Keratinocyte (primary cell): Measurements from ENCODE around the gene SLC19A1. TPM values are rescaled to one million over a fixed set of nuclear protein-coding genes. Genes with fewer than 3 reads are reported as not detected.
A peak's percentile ranks its signal among the peaks of the same experiment; 100 is the strongest.

Source experiments
- DNase-seq: peaks from one replicate; pipeline ENCODE4 v3.0.0-alpha.2; 2011; ENCODE audit warnings: low read depth, missing footprints, low spot score
- FAIRE-seq: peaks from 2 replicates; lab custom pipeline; 2011; peaks lifted over from hg19 to GRCh38; lab: Jason Lieb, UNC
- H2AFZ ChIP-seq: 2 replicates; pipeline ENCODE4 v1.6.0; 2012; ENCODE audit warnings: low read length, control low read depth, inconsistent platforms; ENCODE audit not compliant: control insufficient read depth
- H3K27ac ChIP-seq: 2 replicates; pipeline ENCODE4 v1.5.1; 2011; ENCODE audit warnings: low read length; ENCODE audit not compliant: control insufficient read depth, insufficient read depth
- H3K27me3 ChIP-seq: 3 replicates; pipeline ENCODE4 v1.6.0; 2011; ENCODE audit warnings: low read length; ENCODE audit not compliant: control insufficient read depth, insufficient read depth; ENCODE audit errors: extremely low read depth
- H3K36me3 ChIP-seq, 2 experiments: 2 replicates in 1 of 2; 3 replicates in 1 of 2; pipeline ENCODE4 v1.5.1; 2011; ENCODE audit warnings: low read length in 2 of 2, mild to moderate bottlenecking in 1 of 2; ENCODE audit not compliant: control insufficient read depth in 2 of 2, insufficient read depth in 2 of 2; ENCODE audit errors: extremely low read depth in 1 of 2
- H3K4me1 ChIP-seq: 3 replicates; pipeline ENCODE4 v1.5.1; 2011; ENCODE audit warnings: low read length; ENCODE audit not compliant: control insufficient read depth, insufficient read depth; ENCODE audit errors: extremely low read depth
- H3K4me2 ChIP-seq: 3 replicates; pipeline ENCODE4 v1.6.0; 2011; ENCODE audit warnings: low read depth, low read length; ENCODE audit not compliant: control insufficient read depth, insufficient read depth; ENCODE audit errors: extremely low read depth
- H3K4me3 ChIP-seq, 3 experiments: fragments of 200-600 bp in 1 of 3; sonication (generic) in 1 of 3; 2 replicates in 2 of 3; 3 replicates in 1 of 3; pipeline ENCODE4 v1.5.1; 2011 to 2016; ENCODE audit warnings: low read length in 3 of 3, mild to moderate bottlenecking in 3 of 3, control low read depth in 2 of 3, inconsistent platforms in 1 of 3, low read depth in 1 of 3, mixed read lengths in 1 of 3, mixed run types in 1 of 3, moderate library complexity in 1 of 3; ENCODE audit not compliant: control insufficient read depth in 2 of 3, insufficient read depth in 2 of 3; ENCODE audit errors: extremely low read depth in 1 of 3
- H3K79me2 ChIP-seq: 2 replicates; pipeline ENCODE4 v1.6.0; 2012; ENCODE audit warnings: low read length; ENCODE audit not compliant: control insufficient read depth, insufficient read depth
- H3K9ac ChIP-seq: 3 replicates; pipeline ENCODE4 v1.6.0; 2011; ENCODE audit warnings: low read length; ENCODE audit not compliant: control insufficient read depth, insufficient read depth; ENCODE audit errors: extremely low read depth
- H3K9me1 ChIP-seq: 3 replicates; pipeline ENCODE4 v1.6.0; 2011; ENCODE audit warnings: low read length; ENCODE audit not compliant: control insufficient read depth, insufficient read depth; ENCODE audit errors: extremely low read depth
- H3K9me3 ChIP-seq: 2 replicates; pipeline ENCODE4 v1.5.1; 2012; ENCODE audit warnings: low read depth, low read length; ENCODE audit not compliant: control insufficient read depth
- H4K20me1 ChIP-seq: 3 replicates; pipeline ENCODE4 v1.6.0; 2011; ENCODE audit warnings: low read length; ENCODE audit not compliant: control insufficient read depth, insufficient read depth; ENCODE audit errors: extremely low read depth
- CTCF ChIP-seq, 3 experiments: IDR thresholded peaks in 1 of 3; conservative IDR thresholded peaks in 1 of 3; optimal IDR thresholded peaks in 1 of 3; 2 replicates in 2 of 3; 3 replicates in 1 of 3; pipeline versions ENCODE3 to v1.5.1; 2011; ENCODE audit warnings: low read length in 3 of 3, mild to moderate bottlenecking in 3 of 3, moderate library complexity in 2 of 3, control low read depth in 1 of 3, inconsistent platforms in 1 of 3; ENCODE audit not compliant: insufficient read depth in 2 of 3; ENCODE audit errors: extremely low read depth in 1 of 3
- EZH2 ChIP-seq: IDR thresholded peaks from one replicate; pipeline ENCODE4 v1.6.1; 2012; ENCODE audit warnings: inconsistent platforms, mild to moderate bottlenecking, low read length, moderate library complexity
- dilution Hi-C: fragments of 300-500 bp; cut with MboI; formaldehyde crosslinking; loops from one replicate; pipeline ENCODE4 v1.7.0; 2020; ENCODE audit warnings: low sequenced_read_pairs; ENCODE audit not compliant: extremely low pct_ligation_motif_present
- polyA plus RNA-seq, 5 experiments: library from polyadenylated mRNA; depleted of rRNA in 3 of 5; stranded (reverse) in 3 of 5; stranded (forward) in 1 of 5; unstranded in 1 of 5; fragments of >200 nt; gene quantifications; 1 replicate in 1 of 5; 2 replicates in 3 of 5; 3 replicates in 1 of 5; pipeline versions ENCODE4 v1.2.1 to v1.2.3, GENCODE V29; 2011 to 2012; ENCODE audit warnings: missing spikeins in 2 of 5, low read depth in 1 of 5, low replicate concordance in 1 of 5

The SLC19A1 gene
- polyA plus RNA-seq, 1 donor (not counting 4 experiments of a cell fraction or from before 2014, with no cell fraction given), result 3.8 TPM

GRCh38 chr21:45475004-45475685 lies 67.1 kb downstream of the SLC19A1 start:
- H3K9me1 ChIP-seq, result no peaks in the 10 kb centered on the region
- no peak overlapping the region for H3K9ac ChIP-seq
- no peaks in the 10 kb centered on the region for H3K9me3 ChIP-seq
- no peaks in the 10 kb centered on the region for H4K20me1 ChIP-seq
- FAIRE-seq (no peak), DNase-seq (no peak)
- no peaks in the 10 kb centered on the region for H3K79me2 ChIP-seq
- TF ChIP-seq EZH2 (no peak), CTCF (optimal IDR thresholded peaks at IDR 0.05 in 1 of 3, IDR thresholded peaks at IDR 0.05 in 1 of 3, conservative IDR thresholded peaks at IDR 0.05 in 1 of 3; ENCODE audit: extremely low read depth in 1 of 3, insufficient read depth in 2 of 3, low read length in 3 of 3) (no peak)
- peaks cover 19% of the 10 kb centered on the region for H3K4me1 ChIP-seq
- no peak overlapping the region for H3K4me2 ChIP-seq
- H3K4me3 ChIP-seq, result no peak overlapping the region
- no peak overlapping the region for H3K27ac ChIP-seq
- no peaks in the 10 kb centered on the region for H3K27me3 ChIP-seq
- peaks cover 7 to 10% of the 10 kb centered on the region in 2 experiments for H3K36me3 ChIP-seq
- H2AFZ ChIP-seq, result no peak overlapping the region
- dilution Hi-C loops, result no loop called here

- FAIRE-seq (peak; percentile 9), DNase-seq (no peak)
- H3K27me3 ChIP-seq, result no peaks in the 10 kb centered on the region
- no peaks in the 10 kb centered on the region for H4K20me1 ChIP-seq
- H3K79me2 ChIP-seq, result no peaks in the 10 kb centered on the region
- no peak overlapping the region for H3K9ac ChIP-seq
- peaks cover 22% of the 10 kb centered on the region for H3K4me1 ChIP-seq
- no peak overlapping the region for H2AFZ ChIP-seq
- no peaks in the 10 kb centered on the region for H3K9me3 ChIP-seq
- TF ChIP-seq CTCF (optimal IDR thresholded peaks at IDR 0.05 in 1 of 3, IDR thresholded peaks at IDR 0.05 in 1 of 3, conservative IDR thresholded peaks at IDR 0.05 in 1 of 3; ENCODE audit: extremely low read depth in 1 of 3, insufficient read depth in 2 of 3, low read length in 3 of 3) (no peak), EZH2 (no peak)
- dilution Hi-C loops, result no loop called here
- no peaks in the 10 kb centered on the region for H3K9me1 ChIP-seq
- H3K4me2 ChIP-seq, result no peak overlapping the region
- H3K27ac ChIP-seq, result no peak overlapping the region
- peaks cover 7 to 10% of the 10 kb centered on the region in 2 experiments for H3K36me3 ChIP-seq
- H3K4me3 ChIP-seq, result no peak overlapping the region
Measured at GRCh38 chr21:45474323-45474950, 67.8 kb downstream of the SLC19A1 start.
